HG02623 (cell line): ENCODE data around the gene ITPK1.

ENCODE experiments used
- ATAC-seq: cut with Tn5 transposase; IDR thresholded peaks from one replicate; pipeline ENCODE4 v1.9.1; 2021; ENCODE audit warnings: moderate library complexity; ENCODE audit not compliant: unreplicated experiment

The ITPK1 gene

DNA sequence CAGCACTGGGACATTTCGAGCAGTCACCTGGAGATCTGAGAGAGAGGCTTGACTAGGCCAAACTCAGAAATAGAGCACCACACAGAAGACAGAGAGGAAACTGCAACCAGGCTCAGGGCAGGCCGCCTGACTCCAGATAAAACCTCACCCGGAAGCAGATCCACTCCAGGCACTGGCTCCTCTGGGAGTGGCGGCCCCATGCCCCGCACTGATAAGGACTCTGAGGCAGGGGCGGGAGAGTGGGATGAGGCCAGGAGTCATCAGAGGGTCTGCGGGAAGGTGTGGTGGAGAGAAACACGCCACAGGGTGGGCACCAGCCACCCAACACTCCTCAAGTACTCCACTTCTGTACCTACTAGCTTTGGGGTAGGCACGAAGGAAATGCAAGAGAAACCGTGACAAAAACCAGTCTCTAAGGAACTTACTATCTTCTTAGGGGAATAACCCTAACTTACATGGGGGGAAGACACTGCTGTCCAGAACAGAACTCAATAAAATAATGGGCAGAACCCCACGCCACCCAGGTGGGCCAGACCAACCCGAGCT, 121.5 kb downstream of the ITPK1 start:
- no peak for ATAC-seq

DNA sequence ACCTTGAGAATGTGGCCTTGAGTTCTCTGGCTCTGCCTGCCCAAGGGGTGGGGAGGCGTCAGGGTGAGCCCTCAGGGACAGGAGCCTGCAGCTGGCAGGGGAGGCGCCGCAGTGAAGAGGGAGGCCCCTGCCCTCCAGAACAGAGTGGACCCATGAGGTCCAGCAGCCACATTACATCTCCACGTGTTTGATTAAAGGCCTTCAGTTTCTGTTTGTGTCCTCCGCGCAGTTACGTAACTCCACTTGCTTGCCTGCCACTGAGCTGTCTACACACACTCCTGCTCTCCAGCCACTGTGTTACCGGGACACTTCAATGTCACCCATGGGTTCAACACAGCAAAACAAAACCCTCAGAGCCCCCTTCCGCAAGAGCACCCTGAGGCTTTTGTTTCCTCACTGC, 122.4 kb downstream of the ITPK1 start:
- ATAC-seq, result no peak

DNA sequence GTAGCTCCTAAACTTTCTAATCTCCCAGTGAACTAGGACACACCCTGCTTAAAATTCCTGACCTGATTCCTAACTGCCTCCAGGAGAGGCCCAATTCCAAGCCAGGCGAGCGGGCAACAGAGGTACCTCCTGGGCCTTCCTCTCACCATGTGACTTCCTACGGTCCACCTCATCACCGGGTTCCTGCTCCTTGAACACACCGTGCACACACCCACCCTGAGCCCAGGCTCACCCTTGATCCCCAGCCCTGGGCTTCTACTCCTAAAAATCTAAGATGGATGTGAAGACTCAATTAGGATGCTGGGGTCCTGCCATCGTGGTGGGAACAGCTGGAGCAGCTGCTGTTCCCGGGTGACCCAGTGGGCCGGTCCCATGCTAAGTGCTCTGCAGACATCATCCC, 124.2 kb downstream of the ITPK1 start:
- ATAC-seq, result no peak

DNA sequence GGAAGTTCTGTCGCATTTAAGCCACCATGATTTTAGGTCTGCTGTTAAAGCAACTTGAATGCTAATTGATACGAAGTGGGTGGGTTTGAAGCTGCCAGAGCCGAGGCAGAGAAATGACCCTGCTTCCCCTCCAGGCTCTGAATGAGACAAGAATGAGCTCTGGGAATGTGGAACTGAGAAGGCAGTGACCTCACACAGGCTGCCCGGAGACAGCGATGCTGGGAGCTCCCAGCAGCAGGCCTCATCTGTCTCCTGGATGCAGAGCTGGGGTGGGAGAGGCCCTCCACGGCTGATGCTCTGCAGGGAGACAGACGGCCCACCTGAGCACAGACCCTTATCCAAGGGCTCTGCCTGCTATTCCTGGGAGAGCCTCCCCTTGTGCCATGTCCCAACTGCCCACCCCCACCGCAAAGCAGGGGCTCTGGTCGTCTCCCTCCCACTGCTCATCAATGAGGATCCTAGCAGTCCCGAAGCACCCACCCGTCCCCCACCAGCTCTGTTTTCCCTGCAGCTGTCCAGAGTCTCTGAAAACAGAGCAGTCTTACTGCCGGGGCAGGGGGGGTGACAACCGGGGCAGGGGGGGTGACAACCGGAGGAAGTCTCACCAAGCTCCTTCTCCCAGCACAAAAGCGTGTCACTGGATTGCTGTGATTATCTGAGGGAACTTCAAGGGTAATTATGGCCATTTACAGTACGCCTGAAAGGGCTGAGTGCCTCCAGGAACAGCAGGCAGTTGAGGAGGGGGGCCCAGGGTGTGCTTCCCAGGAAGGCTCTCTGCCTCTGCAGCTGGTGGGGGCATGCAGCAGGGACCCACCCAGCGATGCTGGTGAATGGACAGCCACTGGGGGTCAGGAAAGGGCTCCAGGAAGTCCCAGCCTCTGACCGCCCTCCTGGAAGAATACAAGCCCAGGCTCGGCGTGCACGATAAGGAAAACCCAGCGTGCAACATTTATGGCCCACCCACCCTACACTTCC, 125.0 kb downstream of the ITPK1 start:
- no peak for ATAC-seq

DNA sequence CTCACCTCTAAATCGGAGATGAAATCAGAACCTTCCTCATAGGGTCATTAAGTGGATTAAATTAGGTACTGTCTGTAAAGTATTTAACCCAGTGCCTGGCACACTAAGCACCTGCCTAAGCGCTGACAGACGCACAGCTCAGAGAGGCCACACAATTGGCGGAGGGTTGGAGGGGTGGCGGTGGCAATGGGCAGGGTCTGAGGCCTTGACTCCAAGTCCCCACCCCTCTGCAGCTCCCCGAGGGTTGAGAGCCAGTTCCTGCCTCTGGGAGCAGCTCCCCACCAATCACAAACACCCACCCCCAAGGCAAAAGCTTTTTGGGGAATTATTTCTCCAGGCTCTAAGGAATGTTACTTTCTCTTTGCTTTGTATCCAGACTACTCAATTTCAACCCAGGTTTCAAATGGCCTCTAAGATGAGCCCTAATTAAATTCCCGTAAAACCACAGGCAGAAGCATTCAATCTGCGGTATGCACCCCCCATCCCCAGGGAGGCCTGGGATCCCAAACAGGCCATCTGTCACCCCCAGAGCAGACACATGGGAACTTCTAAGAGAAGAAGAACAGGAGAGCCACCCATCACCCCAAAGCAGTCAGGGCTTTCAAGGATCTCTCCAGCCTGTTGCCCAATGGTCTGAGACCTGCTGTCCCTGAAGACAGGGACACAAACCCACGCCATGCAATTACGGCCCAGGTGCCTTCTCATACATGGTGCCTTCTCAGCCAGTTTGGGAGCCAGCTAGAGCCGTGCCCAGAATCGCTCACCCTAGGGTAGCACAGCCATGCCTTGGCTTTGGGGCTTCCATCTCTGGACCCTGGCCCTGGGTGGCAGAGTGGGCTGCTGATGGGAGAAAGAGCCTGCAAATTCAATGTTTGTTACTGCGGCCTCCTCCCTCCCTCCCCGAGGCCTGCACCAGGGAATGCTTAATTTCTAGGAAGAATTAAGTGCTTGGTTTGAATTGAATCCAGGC, 126.7 kb downstream of the ITPK1 start:
- no peak for ATAC-seq

DNA sequence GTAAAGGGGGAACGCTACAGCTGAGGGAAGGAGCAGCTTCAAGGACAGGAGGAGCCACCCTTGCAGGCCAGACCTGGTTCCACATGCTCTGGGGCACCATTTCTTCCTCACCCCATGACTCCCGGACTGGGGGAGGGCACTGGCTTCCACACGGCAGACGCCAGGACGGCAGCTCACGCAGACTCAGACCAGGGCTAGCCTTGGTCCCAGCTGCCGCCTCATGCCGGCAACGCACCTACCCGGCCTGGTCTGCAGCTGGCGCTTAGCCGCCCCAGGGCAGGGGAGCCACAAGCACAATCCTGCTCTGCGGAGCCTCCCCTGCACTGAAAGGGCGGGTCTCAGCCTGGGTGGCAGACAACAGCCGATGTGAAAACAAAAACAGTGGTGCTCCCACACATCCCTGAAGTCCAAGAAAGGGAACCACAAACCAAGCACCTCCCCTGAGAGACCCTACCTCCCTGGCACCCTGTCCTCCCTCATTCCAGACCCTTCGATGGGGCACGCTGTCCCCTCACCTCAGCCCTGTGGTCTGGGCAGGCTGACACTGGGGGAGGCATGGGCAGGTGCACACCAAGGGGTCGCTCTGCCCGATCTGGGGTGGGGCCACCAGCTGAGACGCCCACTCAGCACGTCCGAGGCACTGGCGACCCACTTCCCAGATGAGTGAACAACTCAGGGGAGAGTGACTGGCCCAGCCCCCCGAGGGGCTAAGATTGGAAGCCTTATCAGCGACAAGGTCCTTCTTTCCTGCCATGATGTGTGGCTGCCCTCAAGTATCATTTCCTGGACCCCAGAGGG, 127.8 kb downstream of the ITPK1 start:
- no peak for ATAC-seq

DNA sequence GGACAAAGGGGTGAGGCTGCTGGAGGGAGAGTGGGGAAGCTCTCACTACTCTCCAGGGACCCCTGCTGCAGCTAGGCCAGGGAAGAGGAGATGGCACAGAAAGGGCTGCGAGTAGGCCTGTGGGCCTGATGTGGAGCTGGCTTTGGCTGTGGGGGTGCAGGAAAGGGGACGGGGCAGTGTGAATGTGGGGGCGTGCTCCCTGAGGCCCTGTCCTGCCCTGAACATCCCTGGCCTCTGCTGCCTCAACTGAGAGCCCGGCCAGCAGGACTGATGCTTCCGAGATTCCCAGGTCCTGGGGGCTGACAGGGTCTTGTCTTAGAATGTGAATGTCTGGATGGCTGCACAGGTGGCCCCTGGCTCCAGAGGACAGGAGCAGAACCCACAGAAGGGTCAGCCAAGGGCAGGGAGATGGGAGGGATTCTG, 128.6 kb downstream of the ITPK1 start:
- ATAC-seq, result no peak

DNA sequence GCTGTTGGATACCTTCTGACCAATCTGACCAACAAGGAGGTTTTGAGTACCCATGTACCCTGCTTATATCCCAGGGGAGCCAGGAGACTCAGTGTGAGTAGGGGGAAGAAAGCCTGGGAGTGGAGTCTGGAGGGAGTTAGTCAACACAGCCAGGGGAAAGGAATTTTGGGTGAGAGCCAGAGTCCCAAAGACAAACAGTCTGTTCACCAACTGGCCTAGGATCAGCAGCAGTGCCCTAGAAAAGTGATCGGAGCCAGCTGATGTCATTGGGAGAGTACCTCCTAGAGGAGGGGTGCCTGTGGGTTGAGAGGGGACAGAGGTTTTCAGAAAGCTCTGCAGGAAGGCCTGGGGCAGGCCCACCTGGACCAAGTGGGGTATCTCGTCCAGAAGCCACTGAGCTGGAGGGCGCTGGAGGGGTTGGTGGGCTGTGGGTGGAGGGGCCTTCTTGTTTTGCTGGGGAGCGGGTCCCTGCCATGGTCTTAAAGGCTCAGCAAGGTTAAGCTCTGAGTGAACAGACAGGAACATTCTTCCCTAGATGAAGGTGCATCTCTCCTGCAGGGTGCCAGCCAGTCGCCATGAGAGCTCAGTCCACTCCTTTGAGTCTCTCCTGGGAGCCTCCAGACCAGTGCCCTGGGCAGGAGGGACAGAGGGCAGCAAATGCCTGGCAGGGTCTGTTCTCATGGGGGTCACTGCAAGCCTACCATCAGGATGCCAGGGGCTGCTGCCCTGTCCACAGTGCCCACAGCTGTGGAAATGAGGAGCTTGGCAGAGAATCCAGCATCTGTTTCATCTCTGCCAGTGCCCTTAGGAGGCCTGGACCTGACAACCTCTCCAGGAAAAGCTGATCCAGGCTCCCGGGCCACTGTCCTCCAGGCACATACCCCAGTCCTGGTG, 129.2 kb downstream of the ITPK1 start:
- ATAC-seq, result no peak

DNA sequence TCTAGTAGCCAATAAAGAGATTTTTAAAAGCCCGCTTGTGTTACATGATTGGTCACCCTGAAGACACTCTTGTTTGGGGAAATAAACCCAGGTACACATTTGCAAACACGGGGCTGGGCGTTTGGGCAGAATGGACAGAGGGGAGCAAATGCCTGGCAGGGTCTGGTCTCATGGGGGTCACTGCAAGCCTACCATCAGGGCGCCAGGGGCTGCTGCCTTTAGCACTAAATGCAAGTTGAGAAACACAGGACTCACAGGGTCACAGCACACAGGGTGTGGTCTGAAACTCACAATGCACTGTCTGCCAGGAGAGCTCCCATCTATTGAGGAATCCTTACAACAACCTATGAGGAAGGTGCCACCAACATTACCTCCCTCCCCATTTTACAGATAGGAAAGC, 130.2 kb downstream of the ITPK1 start:
- ATAC-seq, result no peak

DNA sequence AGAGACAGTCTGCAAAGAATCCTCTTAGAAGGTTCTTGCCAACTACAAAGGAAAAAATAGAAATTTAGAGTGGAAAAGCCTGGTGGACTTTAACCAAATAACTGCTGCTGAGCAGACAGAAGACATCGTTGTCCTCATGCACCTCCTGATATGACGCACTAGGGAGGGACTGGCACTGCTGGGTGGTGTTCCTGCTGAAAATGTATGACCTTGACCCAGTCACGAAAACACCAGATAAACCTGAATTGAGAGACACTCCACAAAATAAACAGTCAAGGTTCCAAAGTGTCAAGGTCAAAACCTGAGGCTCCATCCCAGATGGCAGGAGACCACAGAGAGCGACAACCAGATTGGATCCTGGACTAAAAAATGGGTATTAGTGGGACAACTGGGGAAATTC, 130.8 kb downstream of the ITPK1 start:
- ATAC-seq, result no peak

DNA sequence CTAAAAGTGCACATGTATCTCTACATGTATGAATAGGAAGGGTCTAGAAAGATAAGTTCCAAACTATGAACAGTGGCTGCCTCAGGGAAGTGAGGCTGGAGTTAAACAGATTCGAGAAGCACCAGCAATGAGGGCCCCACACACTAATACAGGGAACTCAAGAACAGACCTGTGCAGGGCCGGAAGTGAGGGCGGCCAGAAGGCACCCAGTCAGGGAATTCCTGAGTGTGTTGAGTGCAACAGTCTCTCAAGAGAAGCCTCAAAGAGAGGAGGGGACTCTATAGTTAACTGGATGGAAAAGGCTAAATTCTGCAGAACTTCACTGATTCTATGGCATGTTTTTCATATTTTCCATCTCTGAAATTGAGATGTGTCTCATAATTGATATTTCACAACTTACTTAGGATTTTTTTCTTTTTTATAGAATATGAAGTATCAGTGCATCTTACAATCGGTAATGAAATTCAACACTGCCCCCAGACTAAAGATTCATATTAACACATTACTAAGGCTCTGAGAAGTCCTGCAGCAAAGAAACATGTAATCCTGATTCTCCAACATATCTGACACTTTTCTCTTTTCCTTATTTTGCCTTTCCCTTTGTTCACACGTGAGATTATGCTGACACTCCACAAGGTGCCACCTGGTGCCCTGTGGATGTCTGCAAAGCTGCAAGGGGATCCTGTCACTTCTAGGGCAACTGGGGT, 131.5 kb downstream of the ITPK1 start:
- no peak for ATAC-seq

DNA sequence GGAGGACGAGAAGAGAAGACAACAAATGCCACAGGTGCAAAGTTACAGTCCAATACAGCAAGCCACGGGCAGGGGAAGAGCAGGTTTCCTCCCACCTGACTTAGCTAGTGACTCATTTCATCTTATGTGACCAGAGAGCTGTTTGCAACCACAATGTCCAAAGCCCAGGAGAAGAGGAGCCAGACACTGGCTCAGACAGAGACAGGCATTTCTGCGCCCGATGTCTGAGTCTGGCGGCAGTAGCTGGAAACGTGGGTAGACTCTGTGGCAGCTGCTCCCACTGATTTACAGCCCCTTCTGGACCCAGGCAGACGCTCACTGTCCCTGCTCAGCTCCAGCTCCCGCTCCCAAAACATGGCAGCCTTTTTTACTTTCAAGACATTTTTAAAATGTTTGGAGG, 132.8 kb downstream of the ITPK1 start:
- ATAC-seq, result no peak

DNA sequence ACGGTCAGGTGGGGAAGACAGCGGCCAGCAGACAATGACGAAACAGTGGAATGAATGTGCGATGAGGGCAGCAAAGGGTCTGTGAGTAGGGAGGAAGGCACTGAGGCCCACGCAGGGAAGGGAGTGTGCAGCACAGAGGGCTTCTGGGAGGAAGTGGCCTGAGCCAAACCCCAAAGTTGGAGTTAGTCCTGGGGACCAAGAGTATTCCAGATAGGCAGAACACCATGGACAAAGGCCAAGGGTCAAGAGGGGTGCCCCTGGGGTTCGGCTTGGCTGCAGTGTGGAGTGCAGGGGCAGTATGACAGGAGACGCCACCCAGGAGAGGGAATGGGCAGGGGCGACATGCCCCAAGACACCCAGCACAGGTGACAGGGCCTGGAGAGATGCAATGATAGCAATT, 134.0 kb downstream of the ITPK1 start:
- no peak for ATAC-seq

DNA sequence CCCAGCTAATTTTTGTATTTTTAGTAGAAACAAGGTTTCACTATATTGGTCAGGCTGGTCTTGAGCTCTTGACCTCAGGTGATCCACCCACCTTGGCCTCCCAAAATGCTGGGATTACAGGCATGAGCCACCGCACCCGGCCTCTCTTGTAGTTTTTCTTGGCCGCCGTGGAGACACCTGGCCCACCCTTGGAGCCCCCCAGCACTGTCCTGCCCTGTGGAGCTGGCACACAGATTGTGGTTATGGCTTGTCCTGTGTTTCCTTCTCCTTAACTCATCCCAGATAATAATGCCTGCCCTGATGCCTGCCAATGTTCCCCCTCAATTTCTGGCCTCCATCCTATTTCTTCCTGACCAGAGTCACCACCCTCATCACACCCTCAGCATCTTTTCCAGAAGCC, 134.9 kb downstream of the ITPK1 start:
- ATAC-seq, result no peak

DNA sequence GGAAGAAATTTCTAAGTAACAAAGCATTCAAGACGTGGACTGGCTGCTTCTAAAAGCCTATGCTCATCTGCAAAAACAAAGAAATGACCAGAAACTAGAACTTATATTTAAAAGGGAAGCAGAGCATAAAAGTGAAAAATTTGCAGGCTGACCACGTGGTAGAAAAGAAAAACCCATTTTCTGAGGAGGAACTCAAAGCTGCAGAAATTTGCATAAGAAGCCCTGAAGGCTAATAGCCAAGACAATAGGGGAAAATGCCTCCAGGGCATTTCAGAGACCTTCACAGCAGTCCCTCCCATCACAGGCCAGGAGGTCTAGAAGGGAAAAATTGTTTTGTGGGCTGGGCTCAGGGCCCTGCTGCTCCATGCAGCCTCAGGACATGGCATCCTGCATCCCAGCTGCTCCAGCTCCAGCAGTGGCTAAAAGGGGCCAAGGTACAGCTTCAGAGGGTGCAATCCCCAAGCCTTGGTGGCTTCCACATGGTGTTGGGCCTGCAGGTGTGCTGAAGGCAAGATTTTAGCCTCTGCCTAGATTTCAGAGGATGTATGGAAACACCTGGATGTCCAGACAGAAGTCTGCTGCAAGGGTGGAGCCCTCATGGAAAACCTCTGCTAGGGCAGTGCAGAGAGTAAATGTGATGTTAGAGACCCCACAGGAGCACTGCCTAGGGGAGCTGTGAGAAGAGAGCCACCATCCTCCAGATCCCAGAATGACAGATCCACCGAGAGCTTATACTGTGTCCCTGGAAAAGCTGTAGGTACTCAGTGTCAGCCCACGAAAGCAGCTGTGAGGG, 137.3 kb downstream of the ITPK1 start:
- ATAC-seq, result no peak

DNA sequence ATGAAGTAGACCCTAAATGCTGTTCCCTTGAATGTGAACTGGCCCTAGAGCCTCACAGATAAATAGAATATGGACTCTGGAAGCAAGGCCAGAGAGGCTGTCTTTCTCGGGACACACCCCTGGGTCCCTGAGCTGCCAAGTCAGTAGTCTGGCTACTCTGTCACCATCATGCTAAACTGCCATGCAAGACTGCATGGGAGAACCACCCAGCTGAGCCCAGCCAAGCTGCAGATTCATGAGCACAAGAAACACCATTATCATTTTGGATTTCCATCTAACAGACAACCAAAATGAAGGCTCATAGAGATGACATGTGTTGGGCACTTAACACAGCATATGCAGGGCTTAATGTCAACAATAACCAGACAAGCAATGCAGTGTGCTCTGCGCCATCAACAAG, 139.5 kb downstream of the ITPK1 start:
- ATAC-seq, result no peak

DNA sequence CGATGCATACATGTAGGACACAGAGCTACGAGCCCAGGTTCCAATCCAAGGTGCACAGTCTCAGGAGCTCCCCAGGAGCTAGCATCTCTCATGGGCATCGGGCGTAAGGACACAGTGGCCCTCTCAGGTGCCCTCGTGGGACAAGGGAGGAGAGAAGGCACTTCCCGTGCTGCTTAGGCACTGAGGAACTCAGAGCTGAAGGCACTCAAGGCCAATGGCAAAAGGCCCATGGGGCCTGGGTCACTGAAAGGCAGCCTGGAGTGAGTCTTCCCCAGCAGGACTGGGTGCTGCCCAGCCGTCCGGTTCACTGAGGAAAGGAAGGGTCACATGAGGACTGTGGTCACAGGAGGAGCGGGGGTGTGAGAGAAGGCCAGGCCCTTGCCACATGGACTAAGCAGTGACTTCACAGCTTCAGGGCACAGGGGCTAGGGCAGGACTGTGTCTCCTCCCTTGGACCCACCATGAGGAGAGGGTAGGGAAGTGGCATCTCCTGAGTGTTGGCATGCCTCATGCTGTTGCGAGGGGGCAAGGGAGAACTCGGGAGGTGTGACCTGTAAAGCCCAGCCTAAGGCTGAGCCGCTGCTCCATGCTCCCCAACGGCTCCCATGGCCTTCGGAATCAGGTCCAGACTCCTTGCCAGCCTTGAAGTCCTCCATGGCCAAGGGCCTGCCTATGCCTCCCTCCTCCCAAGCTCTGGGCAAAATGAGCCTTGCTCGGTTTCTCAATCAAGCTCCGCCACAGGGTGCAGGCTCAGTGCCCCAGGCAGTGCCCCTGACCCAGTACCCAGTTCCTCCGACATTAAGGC, 141.0 kb downstream of the ITPK1 start:
- ATAC-seq, result no peak
